Hematopoietic multipotent progenitor cell (in vitro differentiated cells): ENCODE data around the gene PPIL6. TPM values are rescaled to one million over a fixed set of nuclear protein-coding genes. Genes with fewer than 3 reads are reported as not detected.

Source experiments
- DNase-seq, 3 donors: peaks; one replicate each; pipeline ENCODE4 v3.0.0-alpha.2; 2011 to 2015; ENCODE audit warnings: low read depth in 2 of 3, low spot score in 2 of 3
- total RNA-seq: library from RNA; depleted of rRNA; stranded (reverse); fragments of >200 nt; gene quantifications from one replicate; pipeline ENCODE4 v1.2.3, GENCODE V29; 2012

Gene PPIL6
- total RNA-seq, 1 donor, result 2.7 TPM

DNA sequence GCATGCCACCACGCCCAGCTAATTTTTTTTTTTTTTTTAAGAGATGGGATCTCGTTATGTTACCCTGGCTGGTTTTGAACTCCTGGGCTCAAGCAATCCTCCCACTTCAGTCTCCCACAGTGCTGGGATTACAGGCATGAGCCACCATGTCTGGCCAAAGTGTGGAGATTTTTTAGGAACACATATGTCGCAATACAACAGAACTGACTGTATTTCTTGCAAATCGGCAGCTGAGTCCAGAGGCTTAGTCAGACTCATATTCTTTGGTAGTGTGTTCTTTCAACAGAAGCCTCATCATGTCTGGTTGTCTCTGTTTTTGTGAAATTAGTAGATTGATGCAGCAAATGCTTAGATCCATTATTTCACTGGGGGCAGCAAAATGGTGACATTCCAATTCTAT lies 34.2 kb downstream of the PPIL6 start:
- no peak for DNase-seq

DNA sequence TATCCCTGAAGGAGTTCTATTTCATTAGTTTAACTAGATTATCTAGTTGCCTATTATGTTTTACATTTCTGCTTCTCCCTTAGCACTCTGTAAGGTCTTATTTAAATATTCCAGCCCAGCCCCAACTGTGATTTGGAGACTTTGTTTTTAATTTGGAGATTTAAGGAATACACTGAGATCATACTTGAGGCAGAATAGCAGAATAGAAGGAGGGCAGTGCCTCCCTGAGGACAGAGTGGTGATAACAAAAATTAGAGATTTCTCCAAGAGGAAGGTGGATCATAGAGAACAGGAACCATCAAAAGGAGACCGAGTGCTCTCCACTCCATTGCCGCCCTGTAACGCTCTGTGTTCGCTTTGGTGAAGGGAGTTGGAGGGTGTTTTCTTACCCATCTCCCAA lies 43.4 kb downstream of the PPIL6 start:
- peak in 1 of 3 donors; percentile 57 for DNase-seq

DNA sequence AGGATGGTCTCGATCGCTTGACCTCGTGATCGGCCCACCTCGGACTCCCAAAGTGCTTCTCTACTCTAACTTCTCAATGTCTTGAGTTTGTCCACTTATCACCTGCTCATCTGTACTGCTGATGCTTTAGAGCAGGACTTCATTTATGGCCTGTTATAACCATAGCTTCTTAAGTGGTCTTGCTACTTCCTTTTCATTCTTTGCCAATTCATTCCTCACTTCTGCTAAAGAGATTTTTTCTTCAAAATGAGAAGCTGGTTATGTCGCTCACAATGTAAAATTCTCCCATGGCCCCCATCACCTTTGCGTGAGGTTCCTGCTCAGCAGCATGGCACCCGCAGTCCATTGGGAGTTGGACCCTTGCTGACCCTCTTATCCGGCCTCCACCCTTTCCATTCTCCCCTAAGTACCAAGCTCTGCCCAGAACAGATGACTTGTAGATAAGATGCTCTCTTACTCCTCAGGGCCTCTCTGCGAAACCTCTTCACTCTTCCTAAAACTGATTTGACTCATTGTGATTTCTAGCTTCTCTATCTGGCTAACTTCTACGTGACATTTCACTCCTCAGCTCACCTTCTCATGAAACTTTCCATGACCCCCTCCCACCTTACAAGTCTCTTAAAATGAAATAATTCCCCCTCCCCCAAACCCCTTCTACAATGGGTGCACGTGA lies 44.2 kb downstream of the PPIL6 start:
- no peak for DNase-seq

DNA sequence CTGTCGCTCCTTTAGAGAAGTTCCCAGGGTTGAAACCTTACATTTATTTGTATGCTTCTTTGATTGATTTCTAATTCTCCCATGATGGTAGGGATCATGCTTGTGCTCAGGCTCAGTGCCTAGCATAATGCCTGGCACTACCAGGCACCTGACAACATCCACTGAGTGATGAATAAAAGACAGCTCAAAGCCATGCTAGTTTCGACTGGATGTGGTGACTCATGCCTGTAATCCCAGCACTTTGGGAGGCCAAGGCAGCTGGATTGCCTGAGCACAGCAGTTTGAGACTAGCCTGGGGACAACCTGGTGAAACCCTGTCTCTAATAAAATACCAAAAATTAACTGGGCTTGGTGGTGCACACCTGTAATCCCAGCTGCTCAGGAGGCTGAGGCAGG lies 46.5 kb downstream of the PPIL6 start:
- no peak for DNase-seq

DNA sequence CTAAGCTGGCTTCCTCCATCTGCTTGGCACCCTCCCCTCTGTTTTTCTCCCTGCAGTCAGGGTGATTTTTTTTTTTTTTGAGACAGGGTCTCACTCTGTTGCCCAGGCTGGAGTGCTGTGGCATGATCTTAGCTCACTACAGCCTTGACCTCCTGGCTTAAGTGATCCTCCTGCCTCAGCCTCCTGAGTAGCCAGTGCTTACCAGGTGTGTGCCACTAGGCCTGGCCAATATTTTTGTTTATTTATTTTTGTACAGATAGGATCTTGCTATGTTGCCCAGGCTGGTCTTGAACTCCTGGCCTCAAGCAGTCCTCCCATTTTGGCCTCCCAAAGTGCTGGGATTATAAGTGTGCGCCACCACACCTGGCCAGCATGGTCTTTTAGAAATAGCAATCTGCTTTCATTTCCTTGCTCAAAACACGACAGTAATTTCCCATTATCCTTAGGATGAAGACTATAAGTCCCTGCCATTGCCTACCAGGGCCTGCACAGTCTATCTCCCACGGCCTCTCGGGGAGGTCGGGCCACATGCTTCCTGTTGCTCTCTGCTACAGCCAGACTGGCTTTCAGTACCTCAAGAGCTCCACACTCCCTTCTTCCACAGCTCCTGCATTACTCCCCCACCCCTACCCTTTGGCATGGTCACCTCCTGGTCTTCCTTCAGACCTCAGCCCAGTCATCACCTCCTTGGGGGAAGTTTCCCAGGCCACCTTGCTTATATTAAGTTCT lies 47.1 kb downstream of the PPIL6 start:
- DNase-seq, result no peak

DNA sequence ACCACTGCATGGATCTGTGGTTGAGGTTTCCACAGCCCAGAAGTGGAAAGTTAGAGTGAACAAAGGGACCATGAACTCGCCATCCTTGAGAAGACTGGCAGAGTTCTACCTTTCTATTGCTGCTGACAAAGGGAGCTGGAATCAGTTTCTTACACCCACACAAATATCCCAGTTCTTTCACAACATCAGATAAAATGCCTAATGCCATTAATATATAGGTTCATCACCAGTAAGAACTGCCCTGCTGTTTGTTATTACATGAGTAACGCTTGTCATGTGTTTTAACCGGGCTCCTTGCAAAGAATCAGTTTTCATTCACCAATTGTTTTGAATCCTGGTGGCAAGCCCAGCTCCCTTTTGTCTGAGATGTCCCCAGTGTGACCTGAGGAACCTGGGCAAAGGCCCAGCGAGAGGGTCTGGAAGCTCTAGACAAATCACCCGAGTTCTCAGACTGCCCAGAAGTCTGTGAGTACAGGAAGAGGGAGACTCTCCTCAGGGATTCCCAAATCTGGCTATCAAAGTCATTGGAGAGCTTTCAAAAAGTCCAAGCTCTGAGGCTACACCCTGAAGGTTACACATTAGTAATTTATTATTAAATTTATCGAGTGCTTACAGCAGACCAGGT lies 50.7 kb downstream of the PPIL6 start:
- no peak for DNase-seq

DNA sequence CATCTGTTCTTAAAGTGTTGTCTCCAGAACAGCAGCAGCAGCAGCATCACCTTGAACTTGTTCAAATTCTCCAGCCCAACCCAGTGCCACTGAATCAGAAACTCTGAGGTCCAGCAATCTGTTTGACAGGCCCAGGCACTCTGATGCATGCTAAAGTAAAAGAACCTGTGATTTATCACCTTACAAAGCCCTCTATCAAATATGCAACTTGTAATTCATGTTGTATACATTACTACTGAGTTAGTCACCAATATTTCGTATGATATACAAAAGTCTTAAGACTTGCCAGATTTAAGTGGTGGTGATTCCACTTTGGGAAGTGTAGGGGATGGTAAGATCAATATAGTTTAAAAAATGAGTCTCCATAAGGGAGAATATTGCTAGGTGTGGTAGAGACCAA lies 52.2 kb downstream of the PPIL6 start:
- no peak for DNase-seq

DNA sequence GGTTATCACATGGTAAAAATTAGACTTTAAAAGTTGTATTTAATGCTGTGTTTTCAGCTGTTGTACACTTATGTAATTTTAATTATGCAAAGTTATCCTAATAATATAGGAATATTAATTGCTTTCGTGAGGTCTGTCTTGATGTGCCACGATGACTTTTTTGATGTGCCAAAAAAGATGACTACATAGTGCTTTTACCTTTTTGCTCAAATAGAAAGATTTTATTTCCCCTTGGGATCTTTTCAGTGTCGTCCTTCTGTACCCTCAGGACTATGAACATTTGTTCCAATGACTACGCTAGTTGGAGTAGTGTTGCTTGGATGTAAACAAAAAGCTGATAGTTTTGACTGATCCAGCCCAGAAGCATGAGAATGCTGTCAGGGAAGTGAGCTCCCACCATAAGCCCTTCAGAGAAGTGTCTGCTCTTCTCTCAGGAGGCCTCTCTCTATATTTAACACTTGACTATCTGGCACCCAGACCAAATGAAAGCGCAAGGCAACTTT lies 56.9 kb downstream of the PPIL6 start:
- no peak for DNase-seq

DNA sequence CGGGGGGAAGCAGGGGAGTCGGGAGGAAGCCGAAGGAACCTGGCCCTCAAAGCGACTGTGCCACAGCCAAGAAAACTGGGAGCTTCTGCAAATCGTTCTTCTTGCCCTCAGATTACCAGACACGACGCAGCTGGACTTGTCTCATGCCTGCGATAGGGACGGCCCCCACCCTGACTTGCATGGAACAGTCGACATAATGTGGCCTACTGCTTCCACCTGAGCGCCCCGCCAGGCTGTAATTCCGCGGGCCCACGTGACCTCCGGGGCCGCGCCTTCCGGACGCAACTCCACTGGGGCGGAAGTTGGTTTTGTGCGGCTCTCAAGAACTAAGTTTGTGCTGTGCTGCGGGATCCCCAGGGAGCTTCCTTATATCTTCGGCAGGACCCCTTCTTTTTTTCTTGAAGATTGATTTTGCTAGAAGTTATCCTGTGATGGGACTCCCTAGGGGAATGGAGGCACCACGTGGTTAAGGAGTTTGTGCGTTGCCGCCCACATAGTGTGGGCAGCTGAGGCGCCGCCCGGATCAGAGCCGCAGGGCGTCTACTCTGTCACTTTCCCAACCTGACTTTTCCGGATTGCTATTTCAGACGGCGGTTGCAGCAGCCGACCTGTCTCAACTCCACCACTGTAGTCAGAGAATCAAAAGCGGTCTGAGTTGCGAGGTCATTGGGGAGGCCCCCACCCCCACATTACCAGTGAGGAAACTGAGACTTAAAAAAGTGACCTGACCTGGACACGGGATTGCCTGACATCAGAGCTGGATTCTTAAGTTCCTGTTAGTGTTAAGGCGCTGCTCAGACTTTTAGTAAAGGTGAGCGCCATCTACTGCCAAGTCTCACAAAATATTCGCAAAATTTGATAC lies 57.6 kb downstream of the PPIL6 start:
- DNase-seq, result peak; percentile 81 to 97 (median 96)

DNA sequence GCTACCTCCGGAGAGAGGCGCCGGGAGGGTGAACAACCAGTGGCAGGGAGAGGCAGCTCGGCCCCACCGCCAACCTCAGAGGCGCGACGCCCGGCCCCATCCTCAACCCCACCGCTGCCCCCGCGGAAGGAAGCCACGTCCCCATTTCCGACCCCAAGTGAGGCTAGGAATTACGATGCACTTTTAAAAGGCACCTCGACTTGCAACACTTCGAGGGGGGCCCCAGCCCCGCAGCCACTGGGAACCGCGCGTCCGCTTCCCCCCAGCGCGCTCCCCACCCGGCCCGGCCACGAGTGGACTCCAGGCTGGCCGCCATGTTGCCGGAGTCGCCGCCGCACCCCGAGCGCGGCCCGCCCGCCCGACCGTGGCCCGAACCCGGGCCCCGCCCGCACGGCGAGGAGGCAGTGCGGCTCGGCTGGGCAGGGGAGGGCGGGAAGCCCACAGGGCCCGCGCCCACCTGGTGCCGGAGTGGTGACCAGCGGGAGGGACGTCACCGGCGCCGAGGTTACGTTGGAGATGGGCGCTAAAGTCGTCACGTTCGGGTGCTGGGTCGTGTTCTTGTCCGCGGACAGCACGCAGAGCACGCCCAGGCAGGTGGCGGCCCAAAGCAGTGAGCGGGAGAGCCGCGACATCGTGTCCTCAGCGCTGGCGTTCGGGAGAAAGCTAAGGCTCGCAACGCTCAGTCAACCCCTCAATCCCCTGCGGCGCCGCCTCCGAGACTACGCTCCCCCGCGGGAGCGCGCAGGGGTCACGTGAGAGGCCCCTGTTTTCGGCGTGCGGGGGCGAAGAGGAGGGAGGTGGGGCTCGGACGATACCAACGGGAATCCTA lies 58.5 kb downstream of the PPIL6 start, which contains the start of gene CD164:
TSS of gene CD164 (minus strand) at position 721 of the 829 bp plus-strand sequence. CDS start at position 632, 89 bp downstream.
- DNase-seq, result peak; percentile 93 to 98 (median 97)

DNA sequence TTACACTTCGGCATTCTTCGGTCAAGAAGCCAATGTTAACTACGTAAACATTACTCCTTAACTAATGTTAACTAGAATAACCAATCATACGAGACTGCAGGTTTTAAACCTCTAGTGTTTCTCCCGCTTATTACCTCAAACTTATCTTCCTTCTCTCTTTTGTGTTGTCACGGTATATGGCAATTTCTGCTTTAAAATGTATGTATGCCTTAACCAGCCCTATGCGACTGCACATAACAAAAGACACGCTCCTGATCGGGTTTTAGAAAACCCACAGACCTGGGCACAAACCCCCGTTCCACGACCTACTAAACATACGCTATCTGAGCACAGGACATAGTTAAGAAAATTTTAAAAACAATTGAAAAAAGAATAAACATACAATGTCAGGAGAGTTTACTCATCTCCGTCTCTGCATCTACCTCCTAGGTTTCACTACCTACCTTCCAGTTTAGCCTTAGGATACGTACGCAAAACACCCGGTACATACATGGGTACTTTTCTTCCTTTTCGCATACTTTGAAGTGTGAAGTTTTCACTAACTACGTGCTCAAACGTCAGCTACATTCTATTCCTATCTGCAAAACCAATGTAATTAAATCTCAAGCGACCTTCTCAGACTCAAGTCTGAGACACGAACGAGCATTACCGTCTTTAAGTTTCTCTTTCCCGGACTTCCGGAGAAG lies 59.2 kb downstream of the PPIL6 start:
- no peak for DNase-seq

DNA sequence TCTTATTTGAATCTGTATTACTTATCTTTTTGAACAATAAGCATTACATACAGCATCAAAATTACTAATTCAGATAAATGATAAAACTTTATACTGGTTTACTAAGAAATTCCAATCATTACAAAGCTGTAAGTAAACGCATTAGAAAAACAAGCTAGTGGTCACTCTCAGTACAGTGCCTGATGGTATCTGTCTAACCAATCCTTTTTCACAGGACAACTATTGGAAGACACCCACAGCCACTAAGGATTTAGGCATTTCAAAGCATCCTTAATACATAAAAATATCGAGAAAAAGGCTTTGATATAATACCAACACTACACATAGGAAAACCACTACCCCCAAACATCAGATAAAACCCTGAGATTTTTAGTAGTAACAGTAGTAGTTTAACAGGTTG lies 60.7 kb downstream of the PPIL6 start:
- DNase-seq, result no peak

DNA sequence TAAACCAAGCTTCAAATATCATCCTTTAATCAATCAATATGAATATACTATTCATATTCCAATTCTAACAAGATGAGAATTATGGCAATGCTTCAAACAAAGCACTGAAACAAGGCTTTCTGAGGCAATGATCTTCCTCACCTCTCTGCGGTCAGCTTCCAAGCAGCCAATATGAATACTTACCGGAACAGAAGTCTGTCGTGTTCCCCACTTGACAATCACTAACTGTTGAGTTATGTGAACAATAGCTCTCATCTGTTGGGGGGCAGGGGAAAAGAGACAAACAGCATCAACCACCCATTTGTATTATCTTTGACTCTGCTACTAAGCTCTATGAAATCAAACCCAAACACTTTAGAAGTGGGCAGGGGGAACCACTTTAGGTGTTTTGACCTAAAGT lies 62.7 kb downstream of the PPIL6 start:
- DNase-seq, result no peak

DNA sequence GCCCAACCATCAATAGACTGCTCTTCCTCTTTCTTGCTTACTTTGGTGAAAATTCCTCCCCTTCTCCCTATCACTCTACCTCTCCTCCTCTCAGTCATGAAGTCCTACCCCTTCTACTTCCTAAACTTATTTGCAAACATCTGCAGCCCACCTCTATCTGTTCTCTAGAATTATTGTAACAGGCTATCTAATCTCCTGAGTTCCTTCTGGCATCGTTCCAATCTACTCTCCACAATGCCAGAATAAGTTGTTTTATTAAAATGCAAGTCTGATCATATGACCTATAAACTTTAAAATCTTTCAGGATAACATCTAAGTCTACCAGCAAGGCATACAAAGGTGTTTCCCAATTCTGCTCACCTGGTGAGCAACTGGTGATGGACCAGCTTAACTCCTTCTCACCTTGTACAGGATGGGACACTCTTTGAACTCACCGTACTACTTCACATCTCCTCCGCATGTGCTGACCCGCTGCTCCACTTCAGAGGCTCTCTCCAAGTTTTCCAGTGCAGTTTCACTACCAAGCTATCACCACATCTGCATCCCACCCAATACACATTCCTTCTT lies 66.0 kb downstream of the PPIL6 start:
- DNase-seq, result no peak

DNA sequence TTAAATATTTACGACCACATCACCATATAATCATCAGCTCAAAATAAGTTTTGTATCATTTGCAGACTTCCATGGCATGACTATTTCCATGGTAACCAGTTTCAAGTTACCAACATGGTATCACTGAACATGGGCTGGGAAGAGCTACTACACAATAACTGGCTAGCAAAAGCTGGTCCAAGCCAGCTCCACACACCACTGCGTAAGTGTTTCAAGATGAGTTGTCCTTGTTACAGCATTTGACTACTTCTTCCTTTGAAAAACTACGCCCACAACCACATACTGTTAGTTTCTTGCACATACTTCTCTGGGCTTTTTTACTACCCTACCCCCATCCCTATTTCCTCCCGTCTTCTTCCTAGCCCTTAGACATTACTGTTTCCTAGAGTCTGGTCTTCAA lies 66.7 kb downstream of the PPIL6 start:
- no peak for DNase-seq

DNA sequence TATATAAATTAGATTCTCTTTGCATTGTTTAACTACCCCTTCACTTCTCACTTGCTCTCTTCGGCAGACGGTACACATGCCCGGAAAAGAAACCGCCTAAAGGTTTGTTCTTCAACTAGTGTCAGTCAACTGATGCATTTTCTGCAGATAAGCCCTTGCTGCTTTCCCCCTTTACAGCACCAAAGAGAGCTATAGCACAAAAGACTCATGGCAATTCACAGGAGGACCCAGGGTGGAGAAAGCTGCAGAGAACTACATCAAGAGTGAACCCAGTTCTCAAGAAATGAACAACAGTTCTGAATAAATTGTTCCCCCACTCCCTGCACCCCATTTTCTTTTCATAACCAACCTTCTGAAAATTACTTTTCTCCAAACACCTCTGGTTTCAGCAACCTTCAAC lies 67.1 kb downstream of the PPIL6 start:
- DNase-seq, result no peak

DNA sequence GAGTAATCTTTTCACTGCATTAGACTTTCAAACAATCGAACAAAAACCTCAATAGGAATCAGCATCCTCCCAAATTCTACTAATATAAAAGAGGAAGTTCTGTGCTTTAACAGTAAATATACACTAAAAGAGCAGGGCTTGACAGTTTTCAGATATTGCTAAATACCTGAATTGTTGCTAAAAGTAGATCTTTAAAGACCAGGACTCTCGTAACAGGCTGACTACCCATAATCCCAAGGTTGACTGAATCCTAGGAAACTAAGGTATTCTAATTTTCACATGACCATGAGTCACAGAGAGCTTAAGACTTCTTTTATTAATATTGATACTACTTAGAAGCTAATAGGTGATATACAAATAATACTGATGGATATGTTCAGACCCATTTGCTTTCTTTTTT lies 68.3 kb downstream of the PPIL6 start:
- DNase-seq, result no peak

DNA sequence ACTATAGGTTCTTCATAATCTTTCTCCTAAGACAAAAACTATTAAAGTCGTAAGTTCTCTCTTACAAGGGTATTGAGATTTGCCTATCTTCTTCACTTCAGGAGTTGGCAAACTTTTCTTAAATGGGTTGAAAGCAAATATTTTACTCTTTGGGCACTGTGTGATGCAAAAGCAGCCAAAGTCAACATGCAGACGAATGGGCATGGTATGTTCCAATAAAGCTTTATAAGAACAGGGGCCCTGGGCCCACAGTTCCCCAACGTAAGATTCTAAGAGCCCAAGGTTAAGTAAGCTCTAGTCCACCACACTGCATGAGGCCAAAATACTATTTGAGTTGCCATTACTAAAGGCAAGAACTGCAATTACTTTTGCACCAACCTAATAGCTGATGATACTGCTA lies 69.6 kb downstream of the PPIL6 start:
- DNase-seq, result no peak

DNA sequence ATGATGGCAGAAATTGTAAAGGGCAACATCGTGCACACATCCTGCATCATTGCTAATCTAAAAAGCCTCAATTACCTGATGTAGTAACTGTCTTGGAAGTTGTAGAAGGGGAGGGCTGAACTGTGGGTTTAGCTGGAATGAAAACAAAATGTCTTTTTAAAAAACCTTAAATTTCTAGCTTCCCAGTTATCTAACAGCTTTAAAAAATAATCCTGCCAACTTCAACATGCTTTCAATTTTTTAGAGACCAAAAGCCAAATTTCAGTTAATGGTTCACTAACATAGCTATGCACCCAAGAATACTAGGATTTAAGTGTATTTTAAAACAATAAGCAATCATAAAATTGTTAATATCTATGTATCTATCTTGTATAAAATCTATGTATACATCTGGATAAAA lies 70.1 kb downstream of the PPIL6 start:
- DNase-seq, result no peak
